Neural progenitor cell (in vitro differentiated cells): ENCODE measurements around the gene OMG. TPM values are rescaled to one million over a fixed set of nuclear protein-coding genes. Genes with fewer than 3 reads are reported as not detected.

Source experiments
- DNase-seq: peaks from one replicate; pipeline ENCODE4 v3.0.0-alpha.2; 2016; ENCODE audit warnings: low spot score
- H2AFZ ChIP-seq: fragments of 200-600 bp; sonication (generic); replicated peaks from 2 replicates; pipeline ENCODE4 v1.6.1; 2016; ENCODE audit warnings: antibody characterized with exemption
- H3F3A ChIP-seq: fragments of 200-600 bp; sonication (generic); 2 replicates; pipeline ENCODE4 v1.6.1; 2016; ENCODE audit warnings: antibody characterized with exemption, low read depth
- H3K27ac ChIP-seq: fragments of 200-600 bp; sonication (generic); 2 replicates; pipeline ENCODE4 v1.5.1; 2016; ENCODE audit warnings: mild to moderate bottlenecking
- H3K27me3 ChIP-seq: fragments of 200-600 bp; sonication (generic); 2 replicates; pipeline ENCODE4 v1.6.1; 2016; ENCODE audit warnings: mild to moderate bottlenecking, moderate library complexity
- H3K36me3 ChIP-seq: fragments of 200-600 bp; sonication (generic); 2 replicates; pipeline ENCODE4 v1.5.1; 2016
- H3K4me1 ChIP-seq: fragments of 200-600 bp; sonication (generic); 2 replicates; pipeline ENCODE4 v1.6.1; 2016; ENCODE audit warnings: mixed run types
- H3K4me2 ChIP-seq: fragments of 200-600 bp; sonication (generic); 2 replicates; pipeline ENCODE4 v1.6.1; 2016
- H3K4me3 ChIP-seq: fragments of 200-600 bp; sonication (generic); 2 replicates; pipeline ENCODE4 v1.5.1; 2016
- H3K79me2 ChIP-seq: fragments of 200-600 bp; sonication (generic); 2 replicates; pipeline ENCODE4 v1.6.1; 2016; ENCODE audit warnings: low read depth
- H3K9ac ChIP-seq: fragments of 200-600 bp; sonication (generic); 2 replicates; pipeline ENCODE4 v1.6.1; 2016
- H3K9me3 ChIP-seq: fragments of 200-600 bp; sonication (generic); 2 replicates; pipeline ENCODE4 v1.5.1; 2016; ENCODE audit warnings: low read depth
- H4K20me1 ChIP-seq: fragments of 200-600 bp; sonication (generic); 2 replicates; pipeline ENCODE4 v1.6.1; 2016; ENCODE audit warnings: low read depth
- H3K27ac Mint-ChIP-seq: 3 replicates; pipeline ENCODE4 v1.8.0; 2021; ENCODE audit warnings: mixed read lengths
- H3K27me3 Mint-ChIP-seq: 2 replicates; pipeline ENCODE4 v1.8.0; 2022; ENCODE audit warnings: low read depth, mild to moderate bottlenecking, inconsistent platforms, moderate library complexity, mixed read lengths; ENCODE audit not compliant: insufficient read depth
- H3K36me3 Mint-ChIP-seq: 3 replicates; pipeline ENCODE4 v1.8.0; 2021; ENCODE audit warnings: mixed read lengths
- H3K4me1 Mint-ChIP-seq: 3 replicates; pipeline ENCODE4 v1.8.0; 2021; ENCODE audit warnings: mixed read lengths
- H3K4me3 Mint-ChIP-seq: 3 replicates; pipeline ENCODE4 v1.8.0; 2021; ENCODE audit warnings: mild to moderate bottlenecking, moderate library complexity, mixed read lengths
- H3K9me3 Mint-ChIP-seq: 3 replicates; pipeline ENCODE4 v1.8.0; 2020; ENCODE audit warnings: mixed read lengths
- CTCF ChIP-seq: fragments of 200-600 bp; sonication (generic); IDR thresholded peaks from 2 replicates; pipeline ENCODE4 v1.5.1; 2017; ENCODE audit warnings: antibody characterized with exemption, mild to moderate bottlenecking
- EZH2 ChIP-seq: fragments of 200-600 bp; sonication (generic); IDR thresholded peaks from 2 replicates; pipeline ENCODE4 v1.6.1; 2017; ENCODE audit warnings: antibody characterized with exemption, mild to moderate bottlenecking, moderate library complexity
- EZH2phosphoT487 ChIP-seq: fragments of 200-600 bp; sonication (generic); IDR thresholded peaks from 2 replicates; pipeline ENCODE4 v1.6.1; 2017; ENCODE audit warnings: antibody characterized with exemption
- total RNA-seq: library from RNA; depleted of rRNA; stranded (reverse); fragments of >200 nt; gene quantifications from 2 replicates; pipeline ENCODE4 v1.2.3, GENCODE V29; 2015; ENCODE audit warnings: low replicate concordance

OMG gene
- total RNA-seq, 1 donor from 2014 or later = not detected

GRCh38 chr17:31273516-31273915 lies 23.5 kb downstream of the OMG start:
- no peaks in the 10 kb centered on the region for H3K4me1 ChIP-seq
- H3K9ac ChIP-seq = no peak overlapping the region
- H3K4me2 ChIP-seq = no peak overlapping the region
- no peaks in the 10 kb centered on the region for H4K20me1 ChIP-seq
- no peak overlapping the region for H2AFZ ChIP-seq
- H3K27ac ChIP-seq = no peak overlapping the region
- TF ChIP-seq EZH2 = no peak
- TF ChIP-seq CTCF = no peak
- no peak for TF ChIP-seq EZH2phosphoT487
- no peaks in the 10 kb centered on the region for H3K9me3 Mint-ChIP-seq
- no peaks in the 10 kb centered on the region for H3F3A ChIP-seq
- DNase-seq = no peak
- peaks cover 2% of the 10 kb centered on the region for H3K36me3 ChIP-seq
- H3K27me3 Mint-ChIP-seq = no peaks in the 10 kb centered on the region
- H3K79me2 ChIP-seq = no peaks in the 10 kb centered on the region
- peaks cover 12% of the 10 kb centered on the region for H3K4me1 Mint-ChIP-seq
- no peak overlapping the region for H3K4me3 ChIP-seq
- H3K27ac Mint-ChIP-seq = no peak overlapping the region
- no peaks in the 10 kb centered on the region for H3K27me3 ChIP-seq
- H3K36me3 Mint-ChIP-seq = peaks cover 34% of the 10 kb centered on the region
- H3K4me3 Mint-ChIP-seq = no peak overlapping the region
- no peaks in the 10 kb centered on the region for H3K9me3 ChIP-seq

DNA sequence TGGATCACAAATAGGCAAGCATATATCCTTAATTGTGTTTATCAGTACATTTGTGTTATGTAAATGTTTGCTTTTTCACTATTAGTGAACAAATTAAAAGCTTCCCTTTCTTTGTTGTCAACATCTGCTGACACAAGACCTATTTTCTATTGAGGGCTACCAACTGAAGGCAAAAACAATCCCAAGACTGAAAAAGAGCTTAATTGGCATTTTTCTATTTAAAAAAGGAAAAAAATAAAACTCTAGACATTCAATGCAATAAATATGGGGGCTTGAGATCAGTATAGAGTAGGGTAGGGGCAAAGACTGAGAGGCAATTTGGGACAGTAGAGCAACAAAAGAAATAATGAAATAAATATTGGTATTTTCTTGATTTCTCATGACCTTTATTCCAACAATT lies 24.2 kb downstream of the OMG start:
- Mint-ChIP-seq H3K27ac (no peak overlapping the region), H3K36me3 (peaks cover 33% of the 10 kb centered on the region), H3K4me1 (peaks cover 12% of the 10 kb centered on the region), H3K27me3 (no peaks in the 10 kb centered on the region), H3K4me3 (no peak overlapping the region), H3K9me3 (no peaks in the 10 kb centered on the region)
- Histone ChIP-seq H3F3A (no peaks in the 10 kb centered on the region), H3K9ac (no peak overlapping the region), H4K20me1 (no peaks in the 10 kb centered on the region), H3K4me1 (no peaks in the 10 kb centered on the region), H3K36me3 (peaks cover 2% of the 10 kb centered on the region), H3K27ac (no peak overlapping the region), H3K4me3 (no peak overlapping the region), H3K27me3 (no peaks in the 10 kb centered on the region), H2AFZ (no peak overlapping the region), H3K9me3 (no peaks in the 10 kb centered on the region), H3K79me2 (no peaks in the 10 kb centered on the region), H3K4me2 (no peak overlapping the region)
- DNase-seq = no peak
- TF ChIP-seq EZH2phosphoT487 (no peak), CTCF (no peak), EZH2 (no peak)

DNA sequence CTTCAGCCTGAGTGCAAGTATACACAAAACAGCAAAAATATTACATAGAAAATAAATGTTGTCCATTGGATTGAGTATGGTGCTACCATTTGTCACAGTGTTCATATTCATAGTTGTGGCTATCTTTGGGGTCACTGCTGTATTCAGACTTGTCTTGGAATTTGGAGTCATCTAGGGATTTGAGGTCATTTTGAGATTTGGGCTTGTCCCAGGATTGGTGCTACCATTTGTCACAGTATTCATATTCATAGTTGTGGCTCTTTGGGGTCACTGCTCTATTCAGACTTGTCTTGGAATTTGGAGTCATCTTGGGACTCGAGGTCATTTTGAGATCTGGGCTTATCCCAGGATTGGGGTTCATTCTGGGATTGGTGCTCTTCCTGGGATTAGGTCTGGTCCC lies 24.8 kb downstream of the OMG start:
- no peak overlapping the region for H3K27ac Mint-ChIP-seq
- TF ChIP-seq EZH2 = no peak
- TF ChIP-seq EZH2phosphoT487 = no peak
- no peak for TF ChIP-seq CTCF
- peaks cover 12% of the 10 kb centered on the region for H3K4me1 Mint-ChIP-seq
- Histone ChIP-seq H3K4me2 (no peak overlapping the region), H3K9me3 (no peaks in the 10 kb centered on the region), H3K79me2 (no peaks in the 10 kb centered on the region), H3K27me3 (no peaks in the 10 kb centered on the region), H2AFZ (no peak overlapping the region), H3F3A (no peaks in the 10 kb centered on the region), H3K9ac (no peak overlapping the region), H3K4me3 (no peak overlapping the region), H3K36me3 (peaks cover 3% of the 10 kb centered on the region), H3K4me1 (no peaks in the 10 kb centered on the region), H4K20me1 (no peaks in the 10 kb centered on the region), H3K27ac (no peak overlapping the region)
- peaks cover 38% of the 10 kb centered on the region for H3K36me3 Mint-ChIP-seq
- no peaks in the 10 kb centered on the region for H3K27me3 Mint-ChIP-seq
- no peaks in the 10 kb centered on the region for H3K9me3 Mint-ChIP-seq
- DNase-seq = no peak
- H3K4me3 Mint-ChIP-seq = no peak overlapping the region
